HEK293 (cell line): ENCODE results near the gene UNC13A.
A peak's percentile ranks its signal among the peaks of the same experiment; 100 is the strongest.

Experiments
- BCL11A ChIP-seq: fragments of 450-650 bp; formaldehyde crosslinking; IDR thresholded peaks from 2 replicates; pipeline ENCODE4 v1.5.1; 2016; ENCODE audit warnings: low read depth, missing biosample characterization, missing genetic modification characterization
- CTCF ChIP-seq: fragments of 450-650 bp; formaldehyde crosslinking; IDR thresholded peaks from 2 replicates; pipeline ENCODE4 v1.5.1; 2016; ENCODE audit warnings: missing biosample characterization, missing genetic modification characterization
- RBAK ChIP-seq: fragments of 450-650 bp; formaldehyde crosslinking; IDR thresholded peaks from 2 replicates; pipeline ENCODE4 v1.5.1; 2016; ENCODE audit warnings: missing biosample characterization, missing genetic modification characterization
- SCRT1 ChIP-seq: fragments of 450-650 bp; formaldehyde crosslinking; IDR thresholded peaks from 2 replicates; pipeline ENCODE4 v1.5.1; 2016; ENCODE audit warnings: missing biosample characterization, missing genetic modification characterization, borderline replicate concordance
- TCF7L2 ChIP-seq: IDR thresholded peaks from 2 replicates; pipeline ENCODE4 v1.6.1; 2011; ENCODE audit warnings: low read depth, mild to moderate bottlenecking, inconsistent platforms, low read length, moderate library complexity, borderline replicate concordance
- ZBTB11 ChIP-seq: fragments of 450-650 bp; formaldehyde crosslinking; conservative IDR thresholded peaks from 2 replicates; pipeline ENCODE4 v1.5.1; 2016; ENCODE audit warnings: low read depth, missing biosample characterization, missing genetic modification characterization
- ZBTB8A ChIP-seq: fragments of 450-650 bp; formaldehyde crosslinking; IDR thresholded peaks from 2 replicates; pipeline ENCODE4 v1.5.1; 2016; ENCODE audit warnings: missing biosample characterization, missing genetic modification characterization
- ZNF121 ChIP-seq: fragments of 450-650 bp; formaldehyde crosslinking; IDR thresholded peaks from 2 replicates; pipeline ENCODE4 v1.5.1; 2016; ENCODE audit warnings: missing biosample characterization, missing genetic modification characterization
- ZNF274 ChIP-seq, 2 experiments: fragments of 200-500 bp in 1 of 2; fragments of 450-650 bp in 1 of 2; sonication (Bioruptor generic) in 1 of 2; formaldehyde crosslinking in 1 of 2; IDR thresholded peaks; 2 replicates each; pipeline versions ENCODE4 v1.5.1 to v1.6.1; 2014 to 2016; ENCODE audit warnings: borderline replicate concordance in 1 of 2, inconsistent platforms in 1 of 2, low read length in 1 of 2, missing biosample characterization in 1 of 2, missing genetic modification characterization in 1 of 2
- ZNF366 ChIP-seq: fragments of 450-650 bp; formaldehyde crosslinking; conservative IDR thresholded peaks from 2 replicates; pipeline ENCODE4 v1.5.1; 2016; ENCODE audit warnings: missing biosample characterization, missing genetic modification characterization
- ZNF639 ChIP-seq: fragments of 450-650 bp; formaldehyde crosslinking; IDR thresholded peaks from 2 replicates; pipeline ENCODE4 v1.5.1; 2016; ENCODE audit warnings: missing biosample characterization, missing genetic modification characterization
- ZNF677 ChIP-seq: fragments of 450-650 bp; IDR thresholded peaks from 2 replicates; pipeline ENCODE4 v1.5.0; 2018; ENCODE audit warnings: missing biosample characterization, mild to moderate bottlenecking, missing genetic modification characterization, moderate library complexity
- TF ChIP-seq, protein P1 (sequence below): fragments of 450-650 bp; formaldehyde crosslinking; IDR thresholded peaks from 2 replicates; pipeline ENCODE4 v1.5.1; 2016; ENCODE audit warnings: missing biosample characterization, missing genetic modification characterization
- TF ChIP-seq, protein P2 (sequence below): fragments of 450-650 bp; formaldehyde crosslinking; IDR thresholded peaks from 2 replicates; pipeline ENCODE4 v1.5.1; 2016; ENCODE audit warnings: missing biosample characterization, missing genetic modification characterization

DNA sequence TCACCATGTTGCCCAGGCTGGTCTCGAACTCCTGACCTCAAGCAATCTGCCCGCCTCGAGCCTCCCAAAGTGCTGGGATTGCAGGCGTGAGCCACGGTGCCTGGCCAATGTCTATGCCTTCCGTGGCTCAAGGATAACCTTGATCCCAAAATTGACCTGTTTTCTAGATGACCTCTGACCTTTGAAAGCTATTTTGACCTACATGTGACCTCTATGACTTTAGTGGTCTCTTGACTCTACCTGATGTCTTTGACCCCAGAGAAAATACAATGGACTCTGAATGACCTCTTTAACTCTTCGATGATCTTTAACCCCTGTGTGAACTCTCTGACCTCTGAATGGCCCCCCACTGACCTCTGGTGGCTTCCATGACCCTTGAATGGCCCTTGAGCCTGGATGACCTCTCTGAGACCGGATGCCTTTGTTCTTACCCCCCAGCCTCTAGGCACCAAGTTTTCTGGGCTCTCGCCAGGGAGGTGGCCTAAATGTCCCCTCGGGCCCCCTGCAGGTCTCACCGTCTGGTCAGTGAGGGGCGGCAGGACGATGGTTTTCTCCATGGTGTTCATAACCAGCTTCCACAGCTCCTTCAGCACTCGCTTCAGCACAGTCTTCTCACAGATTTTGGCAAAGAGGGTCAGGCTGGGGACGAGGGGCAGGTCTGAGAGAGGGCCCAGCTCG, 63.7 kb downstream of the UNC13A start:
- TF ChIP-seq CTCF (no peak), BCL11A (tag by site-specific recombination) (peak; percentile 88), RBAK (tag by site-specific recombination) (no peak), TCF7L2 (no peak), ZNF677 (tag by site-specific recombination) (no peak), SCRT1 (no peak), ZNF366 (no peak), ZBTB11 (tag by site-specific recombination) (no peak), ZNF639 (tag by site-specific recombination) (no peak), ZNF121 (tag by site-specific recombination) (no peak), ZNF274 (IDR thresholded peaks at IDR 0.05; ENCODE audit: low read length) (no peak), ZNF274 (tag by site-specific recombination; IDR thresholded peaks at IDR 0.05; ENCODE audit: borderline replicate concordance) (no peak), ZBTB8A (tag by site-specific recombination) (no peak)
- TF ChIP-seq, protein P1, sequence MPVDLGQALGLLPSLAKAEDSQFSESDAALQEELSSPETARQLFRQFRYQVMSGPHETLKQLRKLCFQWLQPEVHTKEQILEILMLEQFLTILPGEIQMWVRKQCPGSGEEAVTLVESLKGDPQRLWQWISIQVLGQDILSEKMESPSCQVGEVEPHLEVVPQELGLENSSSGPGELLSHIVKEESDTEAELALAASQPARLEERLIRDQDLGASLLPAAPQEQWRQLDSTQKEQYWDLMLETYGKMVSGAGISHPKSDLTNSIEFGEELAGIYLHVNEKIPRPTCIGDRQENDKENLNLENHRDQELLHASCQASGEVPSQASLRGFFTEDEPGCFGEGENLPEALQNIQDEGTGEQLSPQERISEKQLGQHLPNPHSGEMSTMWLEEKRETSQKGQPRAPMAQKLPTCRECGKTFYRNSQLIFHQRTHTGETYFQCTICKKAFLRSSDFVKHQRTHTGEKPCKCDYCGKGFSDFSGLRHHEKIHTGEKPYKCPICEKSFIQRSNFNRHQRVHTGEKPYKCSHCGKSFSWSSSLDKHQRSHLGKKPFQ: no peak
- TF ChIP-seq, protein P2, sequence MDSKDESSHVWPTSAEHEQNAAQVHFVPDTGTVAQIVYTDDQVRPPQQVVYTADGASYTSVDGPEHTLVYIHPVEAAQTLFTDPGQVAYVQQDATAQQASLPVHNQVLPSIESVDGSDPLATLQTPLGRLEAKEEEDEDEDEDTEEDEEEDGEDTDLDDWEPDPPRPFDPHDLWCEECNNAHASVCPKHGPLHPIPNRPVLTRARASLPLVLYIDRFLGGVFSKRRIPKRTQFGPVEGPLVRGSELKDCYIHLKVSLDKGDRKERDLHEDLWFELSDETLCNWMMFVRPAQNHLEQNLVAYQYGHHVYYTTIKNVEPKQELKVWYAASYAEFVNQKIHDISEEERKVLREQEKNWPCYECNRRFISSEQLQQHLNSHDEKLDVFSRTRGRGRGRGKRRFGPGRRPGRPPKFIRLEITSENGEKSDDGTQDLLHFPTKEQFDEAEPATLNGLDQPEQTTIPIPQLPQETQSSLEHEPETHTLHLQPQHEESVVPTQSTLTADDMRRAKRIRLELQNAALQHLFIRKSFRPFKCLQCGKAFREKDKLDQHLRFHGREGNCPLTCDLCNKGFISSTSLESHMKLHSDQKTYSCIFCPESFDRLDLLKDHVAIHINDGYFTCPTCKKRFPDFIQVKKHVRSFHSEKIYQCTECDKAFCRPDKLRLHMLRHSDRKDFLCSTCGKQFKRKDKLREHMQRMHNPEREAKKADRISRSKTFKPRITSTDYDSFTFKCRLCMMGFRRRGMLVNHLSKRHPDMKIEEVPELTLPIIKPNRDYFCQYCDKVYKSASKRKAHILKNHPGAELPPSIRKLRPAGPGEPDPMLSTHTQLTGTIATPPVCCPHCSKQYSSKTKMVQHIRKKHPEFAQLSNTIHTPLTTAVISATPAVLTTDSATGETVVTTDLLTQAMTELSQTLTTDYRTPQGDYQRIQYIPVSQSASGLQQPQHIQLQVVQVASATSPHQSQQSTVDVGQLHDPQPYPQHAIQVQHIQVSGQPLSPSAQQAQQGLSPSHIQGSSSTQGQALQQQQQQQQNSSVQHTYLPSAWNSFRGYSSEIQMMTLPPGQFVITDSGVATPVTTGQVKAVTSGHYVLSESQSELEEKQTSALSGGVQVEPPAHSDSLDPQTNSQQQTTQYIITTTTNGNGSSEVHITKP: no peak
